Measurements from ENCODE around the gene RAE1.
"Not testable (repeated sequence)": the region's sequence is repeated elsewhere in the genome, so short reads cannot be mapped to it uniquely, and the experiment has no call there.

The RAE1 gene

DNA sequence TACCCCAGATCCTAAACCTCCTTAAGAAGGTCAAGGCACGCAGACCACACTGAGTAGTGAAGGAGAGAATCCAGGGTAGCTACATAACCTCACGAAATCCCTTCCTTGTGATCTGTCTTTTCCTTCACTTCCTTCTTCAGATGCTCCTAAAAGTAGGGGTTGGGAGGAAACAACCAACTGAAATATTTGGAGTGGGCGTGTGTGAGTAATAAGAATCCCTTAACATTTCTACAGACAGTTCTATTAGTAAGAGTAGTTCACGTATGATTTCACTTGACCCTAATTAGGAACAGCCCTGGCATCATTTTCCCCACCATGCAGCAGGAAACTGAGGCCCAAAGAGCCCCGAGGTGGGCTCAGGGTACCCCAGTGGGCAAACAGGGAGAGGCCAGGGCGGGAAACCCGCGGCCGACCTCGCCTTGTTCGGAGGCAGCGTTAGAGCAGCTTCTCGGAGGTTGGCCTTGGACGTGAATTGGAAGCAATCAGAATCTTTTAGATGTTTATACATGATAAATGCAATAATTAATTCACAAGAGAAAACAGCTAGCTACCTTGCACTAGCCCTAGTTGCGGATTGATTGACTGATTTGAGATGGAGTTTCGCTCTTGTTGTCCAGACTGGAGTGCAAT is 859 bp upstream of the RAE1 start:
- in situ Hi-C loops (cut with MboI; ENCODE audit: low pct_unique_long_range_greater_than_20kb, low sequenced_read_pairs, unreplicated experiment), result no loop called here
- no peak for DNase-seq (ENCODE audit: low spot score)
- no peak for TF ChIP-seq CTCF (IDR thresholded peaks at IDR 0.05; ENCODE audit: extremely low read depth, insufficient read depth, missing control alignments)

- in situ Hi-C loops (cut with MboI; ENCODE audit: low pct_unique_long_range_greater_than_20kb, low sequenced_read_pairs, unreplicated experiment); DNase-seq (ENCODE audit: low spot score): not testable (repeated sequence)
These were observed 371 bp upstream of the RAE1 start for GRCh38 chr20:57350726-57351041.

- in situ Hi-C loops (cut with MboI; ENCODE audit: low pct_unique_long_range_greater_than_20kb, low sequenced_read_pairs, unreplicated experiment), result no loop called here
- no peak for TF ChIP-seq CTCF (IDR thresholded peaks at IDR 0.05; ENCODE audit: extremely low read depth, insufficient read depth, missing control alignments)
- no peak for DNase-seq (ENCODE audit: low spot score)
These were observed 1.2 kb downstream of the RAE1 start for GRCh38 chr20:57352305-57352704.

DNA sequence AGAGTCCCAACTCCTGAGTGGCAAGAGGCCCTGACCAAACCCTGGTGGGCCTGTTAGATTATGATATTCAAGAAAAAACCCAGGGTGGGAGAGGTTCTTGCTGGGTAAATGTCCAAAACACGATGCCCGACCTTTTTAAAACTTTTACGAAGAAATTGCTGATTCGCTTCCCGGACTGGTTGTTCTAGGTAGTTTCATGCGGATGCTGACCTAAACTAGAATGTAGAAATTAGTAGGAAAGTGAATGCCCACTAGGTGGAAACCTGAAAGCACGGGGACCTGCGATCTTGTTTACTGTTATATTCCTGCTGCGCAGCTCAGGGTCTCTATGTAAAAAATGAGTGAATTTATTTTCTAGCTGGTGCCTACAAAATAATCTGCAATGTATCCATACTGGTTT is 2.3 kb downstream of the RAE1 start:
- in situ Hi-C loops (cut with MboI; ENCODE audit: low pct_unique_long_range_greater_than_20kb, low sequenced_read_pairs, unreplicated experiment), result no loop called here
- TF ChIP-seq CTCF (IDR thresholded peaks at IDR 0.05; ENCODE audit: extremely low read depth, insufficient read depth, missing control alignments), result no peak
- DNase-seq (ENCODE audit: low spot score), result no peak

GRCh38 chr20:57361517-57361916 is 10.5 kb downstream of the RAE1 start:
- no peak for TF ChIP-seq CTCF (IDR thresholded peaks at IDR 0.05; ENCODE audit: extremely low read depth, insufficient read depth, missing control alignments)
- in situ Hi-C loops (cut with MboI; ENCODE audit: low pct_unique_long_range_greater_than_20kb, low sequenced_read_pairs, unreplicated experiment), result no loop called here
- DNase-seq (ENCODE audit: low spot score), result no peak

- TF ChIP-seq CTCF (IDR thresholded peaks at IDR 0.05; ENCODE audit: extremely low read depth, insufficient read depth, missing control alignments), result no peak
- in situ Hi-C loops (cut with MboI; ENCODE audit: low pct_unique_long_range_greater_than_20kb, low sequenced_read_pairs, unreplicated experiment), result no loop called here
- DNase-seq (ENCODE audit: low spot score), result no peak
These were observed 13.4 kb downstream of the RAE1 start for GRCh38 chr20:57364451-57364850.

DNA sequence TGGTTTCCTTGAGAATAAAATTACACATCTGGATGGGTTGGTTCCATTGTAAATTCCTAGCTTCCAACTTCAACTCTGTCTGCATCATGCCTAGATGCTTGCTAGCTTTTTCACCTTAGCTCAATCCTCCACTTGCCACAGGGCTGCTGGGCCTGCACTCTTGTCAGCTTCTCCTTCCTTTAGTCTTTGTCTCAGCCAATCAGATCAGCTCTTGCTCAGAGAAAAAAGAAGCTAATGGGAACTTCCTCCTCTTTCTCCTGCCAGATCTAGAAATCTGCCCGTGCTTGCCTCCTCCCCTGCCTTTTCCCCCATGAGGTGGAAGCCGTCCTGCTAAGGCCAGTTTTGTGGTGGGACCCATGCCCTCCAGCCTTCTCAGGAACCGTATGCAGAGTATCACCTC is 18.5 kb downstream of the RAE1 start:
- in situ Hi-C loops (cut with MboI; ENCODE audit: low pct_unique_long_range_greater_than_20kb, low sequenced_read_pairs, unreplicated experiment), result no loop called here

More for the DNA sequence above, 18.5 kb downstream of the RAE1 start:
- no peak for DNase-seq (ENCODE audit: low spot score)
- TF ChIP-seq CTCF (IDR thresholded peaks at IDR 0.05; ENCODE audit: extremely low read depth, insufficient read depth, missing control alignments), result no peak

All from GM13977 (cell line).